Ishikawa (cell line): ENCODE measurements around the gene BPNT1.
A peak's percentile ranks its signal among the peaks of the same experiment; 100 is the strongest.

Experiments
- CEBPB ChIP-seq: IDR thresholded peaks from 2 replicates; pipeline ENCODE4 v1.6.1; 2012
- CREB1 ChIP-seq: IDR thresholded peaks from 2 replicates; pipeline ENCODE4 v1.6.1; 2012; ENCODE audit warnings: low read depth
- EGR1 ChIP-seq: IDR thresholded peaks from 2 replicates; pipeline ENCODE4 v1.6.1; 2012
- EP300 ChIP-seq: IDR thresholded peaks from 2 replicates; pipeline ENCODE4 v1.6.1; 2012; ENCODE audit warnings: borderline replicate concordance
- FOXM1 ChIP-seq: IDR thresholded peaks from 2 replicates; pipeline ENCODE4 v1.6.1; 2012; ENCODE audit warnings: low read depth, borderline replicate concordance
- NFIC ChIP-seq: IDR thresholded peaks from 2 replicates; pipeline ENCODE4 v1.6.1; 2012
- RAD21 ChIP-seq: IDR thresholded peaks from 2 replicates; pipeline ENCODE4 v1.6.1; 2012; ENCODE audit warnings: low read depth
- TAF1 ChIP-seq: IDR thresholded peaks from 2 replicates; pipeline ENCODE4 v1.6.1; 2012; ENCODE audit warnings: low read depth, mild to moderate bottlenecking
- TCF12 ChIP-seq: IDR thresholded peaks from 2 replicates; pipeline ENCODE4 v1.6.1; 2012; ENCODE audit warnings: low read depth
- TEAD4 ChIP-seq: IDR thresholded peaks from 2 replicates; pipeline ENCODE4 v1.6.1; 2012
- YY1 ChIP-seq: IDR thresholded peaks from 2 replicates; pipeline ENCODE4 v1.6.1; 2012; ENCODE audit warnings: low read depth
- ZBTB7A ChIP-seq: IDR thresholded peaks from 2 replicates; pipeline ENCODE4 v1.6.1; 2012; ENCODE audit warnings: low read depth
- TF ChIP-seq, protein P1 (sequence below): IDR thresholded peaks from 2 replicates; pipeline ENCODE4 v1.6.1; 2012; ENCODE audit warnings: low read depth, mild to moderate bottlenecking
- TF ChIP-seq, protein P2 (sequence below): IDR thresholded peaks from 2 replicates; pipeline ENCODE4 v1.6.1; 2012
- TF ChIP-seq, protein P3 (sequence below): IDR thresholded peaks from 2 replicates; pipeline ENCODE4 v1.6.1; 2012

The BPNT1 gene

DNA sequence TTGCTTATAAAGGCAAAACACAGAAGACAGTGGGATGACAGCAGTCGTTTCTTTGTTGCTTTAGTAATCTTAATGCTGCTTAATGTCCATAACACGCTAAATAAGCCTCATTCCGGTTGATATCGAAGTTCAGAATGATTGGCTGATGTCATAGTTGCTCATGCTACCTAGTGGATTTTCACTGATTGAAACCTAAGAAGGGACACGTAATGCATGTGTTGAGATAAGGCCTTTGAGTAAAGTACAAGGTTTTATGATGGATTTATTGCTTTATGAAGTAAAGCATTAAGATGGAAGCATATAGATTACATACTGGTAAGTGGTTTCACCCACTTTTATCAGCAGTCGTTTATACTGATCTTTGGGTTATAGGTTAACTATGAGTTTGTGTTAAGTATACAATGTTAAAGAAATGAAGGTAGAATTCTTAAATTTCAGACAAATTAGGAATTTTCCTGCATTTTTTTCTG lies 29.5 kb upstream of the BPNT1 start:
- TF ChIP-seq CEBPB: no peak
- TF ChIP-seq, protein P1, sequence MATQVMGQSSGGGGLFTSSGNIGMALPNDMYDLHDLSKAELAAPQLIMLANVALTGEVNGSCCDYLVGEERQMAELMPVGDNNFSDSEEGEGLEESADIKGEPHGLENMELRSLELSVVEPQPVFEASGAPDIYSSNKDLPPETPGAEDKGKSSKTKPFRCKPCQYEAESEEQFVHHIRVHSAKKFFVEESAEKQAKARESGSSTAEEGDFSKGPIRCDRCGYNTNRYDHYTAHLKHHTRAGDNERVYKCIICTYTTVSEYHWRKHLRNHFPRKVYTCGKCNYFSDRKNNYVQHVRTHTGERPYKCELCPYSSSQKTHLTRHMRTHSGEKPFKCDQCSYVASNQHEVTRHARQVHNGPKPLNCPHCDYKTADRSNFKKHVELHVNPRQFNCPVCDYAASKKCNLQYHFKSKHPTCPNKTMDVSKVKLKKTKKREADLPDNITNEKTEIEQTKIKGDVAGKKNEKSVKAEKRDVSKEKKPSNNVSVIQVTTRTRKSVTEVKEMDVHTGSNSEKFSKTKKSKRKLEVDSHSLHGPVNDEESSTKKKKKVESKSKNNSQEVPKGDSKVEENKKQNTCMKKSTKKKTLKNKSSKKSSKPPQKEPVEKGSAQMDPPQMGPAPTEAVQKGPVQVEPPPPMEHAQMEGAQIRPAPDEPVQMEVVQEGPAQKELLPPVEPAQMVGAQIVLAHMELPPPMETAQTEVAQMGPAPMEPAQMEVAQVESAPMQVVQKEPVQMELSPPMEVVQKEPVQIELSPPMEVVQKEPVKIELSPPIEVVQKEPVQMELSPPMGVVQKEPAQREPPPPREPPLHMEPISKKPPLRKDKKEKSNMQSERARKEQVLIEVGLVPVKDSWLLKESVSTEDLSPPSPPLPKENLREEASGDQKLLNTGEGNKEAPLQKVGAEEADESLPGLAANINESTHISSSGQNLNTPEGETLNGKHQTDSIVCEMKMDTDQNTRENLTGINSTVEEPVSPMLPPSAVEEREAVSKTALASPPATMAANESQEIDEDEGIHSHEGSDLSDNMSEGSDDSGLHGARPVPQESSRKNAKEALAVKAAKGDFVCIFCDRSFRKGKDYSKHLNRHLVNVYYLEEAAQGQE: no peak
- TF ChIP-seq CREB1: no peak
- TF ChIP-seq EGR1: no peak
- TF ChIP-seq EP300: no peak
- TF ChIP-seq, protein P2, sequence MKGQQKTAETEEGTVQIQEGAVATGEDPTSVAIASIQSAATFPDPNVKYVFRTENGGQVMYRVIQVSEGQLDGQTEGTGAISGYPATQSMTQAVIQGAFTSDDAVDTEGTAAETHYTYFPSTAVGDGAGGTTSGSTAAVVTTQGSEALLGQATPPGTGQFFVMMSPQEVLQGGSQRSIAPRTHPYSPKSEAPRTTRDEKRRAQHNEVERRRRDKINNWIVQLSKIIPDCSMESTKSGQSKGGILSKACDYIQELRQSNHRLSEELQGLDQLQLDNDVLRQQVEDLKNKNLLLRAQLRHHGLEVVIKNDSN: no peak
- TF ChIP-seq NFIC: no peak
- TF ChIP-seq TCF12: no peak
- TF ChIP-seq, protein P3, sequence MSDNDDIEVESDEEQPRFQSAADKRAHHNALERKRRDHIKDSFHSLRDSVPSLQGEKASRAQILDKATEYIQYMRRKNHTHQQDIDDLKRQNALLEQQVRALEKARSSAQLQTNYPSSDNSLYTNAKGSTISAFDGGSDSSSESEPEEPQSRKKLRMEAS: no peak
- TF ChIP-seq RAD21: no peak
- TF ChIP-seq FOXM1: no peak
- TF ChIP-seq TEAD4: no peak

DNA sequence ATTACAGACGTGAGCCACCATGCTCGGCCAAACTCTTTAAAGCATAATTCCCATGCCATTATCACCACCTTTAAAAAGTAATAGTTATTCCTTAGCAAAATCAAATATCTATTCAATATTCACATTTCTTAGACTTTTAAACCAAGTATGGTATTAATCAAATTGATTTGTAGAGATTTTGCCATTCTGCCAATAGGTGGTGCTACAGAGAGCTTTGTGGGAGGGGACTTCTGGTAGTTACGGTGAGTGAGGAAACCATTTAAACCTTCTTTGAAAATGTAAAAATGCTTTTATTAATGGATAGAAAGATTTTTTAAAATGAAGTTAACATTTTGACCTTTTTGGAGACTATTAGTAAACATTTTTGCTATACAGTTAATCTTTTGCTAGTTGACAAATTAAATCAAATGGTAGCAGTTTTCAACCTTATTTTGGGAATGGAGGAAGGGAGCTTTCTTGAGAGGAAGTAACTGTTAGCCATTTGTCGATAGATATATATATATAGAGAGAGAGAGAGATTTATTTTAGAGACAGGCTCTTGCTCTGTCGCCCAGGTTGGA lies 23.6 kb upstream of the BPNT1 start:
- TF ChIP-seq FOXM1: no peak
- TF ChIP-seq RAD21: no peak
- TF ChIP-seq, protein P2: no peak
- TF ChIP-seq, protein P1: no peak
- TF ChIP-seq EGR1: no peak
- TF ChIP-seq TEAD4: no peak
- no peak for TF ChIP-seq CEBPB
- TF ChIP-seq NFIC: no peak
- no peak for TF ChIP-seq YY1

DNA sequence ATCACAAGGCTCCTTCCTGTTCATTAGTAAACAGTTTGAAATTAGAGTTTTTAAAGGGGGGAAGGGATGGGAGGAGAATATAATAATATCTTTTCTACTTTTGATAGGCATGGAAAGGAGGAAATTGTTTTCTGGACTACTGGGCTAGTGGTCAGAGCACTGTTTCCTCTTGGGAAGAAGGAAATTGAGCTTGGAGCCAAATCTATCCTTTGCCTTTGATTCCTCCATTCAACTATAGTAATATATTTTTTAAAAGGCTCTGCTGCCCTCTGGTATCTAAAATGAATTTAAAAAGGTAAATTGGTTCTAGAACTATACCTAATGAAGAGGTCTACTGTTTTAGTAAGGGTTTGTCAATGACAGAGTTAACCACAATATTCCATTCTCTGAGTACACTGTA lies 10.2 kb upstream of the BPNT1 start:
- TF ChIP-seq EP300: no peak
- TF ChIP-seq CEBPB: no peak
- TF ChIP-seq NFIC: no peak
- TF ChIP-seq EGR1: no peak
- TF ChIP-seq TCF12: no peak
- TF ChIP-seq, protein P1: no peak
- TF ChIP-seq TAF1: no peak
- TF ChIP-seq ZBTB7A: no peak
- no peak for TF ChIP-seq YY1
- TF ChIP-seq, protein P3: no peak
- TF ChIP-seq FOXM1: no peak
- TF ChIP-seq CREB1: no peak
- TF ChIP-seq TEAD4: no peak
- TF ChIP-seq, protein P2: no peak
- TF ChIP-seq RAD21: no peak

DNA sequence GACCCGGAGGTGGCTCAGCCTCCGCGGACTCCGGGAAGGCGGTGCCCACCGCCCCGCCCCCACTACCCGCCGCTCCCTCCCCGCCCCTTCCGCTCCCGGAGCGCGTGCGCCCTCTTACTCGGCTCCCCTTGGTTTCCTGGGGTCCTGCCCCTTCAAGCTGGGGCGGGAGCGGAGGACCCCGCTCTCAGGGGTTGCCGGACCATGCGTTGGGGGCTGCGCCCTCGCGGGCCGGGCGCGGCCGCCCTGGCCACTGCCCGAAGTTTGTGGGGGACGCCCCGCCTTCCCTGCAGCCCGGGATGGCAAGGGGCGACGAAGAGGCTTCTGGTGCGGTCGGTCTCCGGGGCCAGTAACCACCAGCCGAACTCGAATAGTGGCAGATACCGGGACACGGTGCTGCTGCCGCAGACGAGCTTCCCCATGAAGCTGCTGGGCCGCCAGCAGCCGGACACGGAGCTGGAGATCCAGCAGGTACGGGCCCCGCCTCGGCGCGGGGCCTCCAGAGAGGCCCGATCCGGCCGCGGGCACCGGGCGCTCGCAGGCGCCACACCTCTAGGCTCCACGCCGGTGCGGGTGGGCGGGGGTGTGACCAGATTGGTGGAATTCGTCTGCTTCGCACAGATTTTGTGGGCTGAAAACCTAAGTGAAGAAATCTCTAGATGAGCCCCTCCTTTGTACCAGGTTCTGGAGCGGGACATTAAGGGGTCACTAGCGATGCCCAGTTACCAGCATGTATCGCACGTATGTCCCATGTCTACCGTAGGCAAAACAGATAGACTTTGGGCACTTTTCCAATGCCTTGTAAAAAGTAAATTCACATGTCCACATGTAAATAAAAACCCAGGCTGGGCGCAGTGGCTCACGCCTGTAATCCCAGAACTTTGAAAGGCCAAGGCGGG lies 4.7 kb upstream of the BPNT1 start, which contains the start of gene IARS2:
TSS of gene IARS2 (plus strand) at position 117 of the 896 bp plus-strand sequence. CDS start at position 202, 85 bp downstream.
- TF ChIP-seq, protein P1: no peak
- TF ChIP-seq TCF12 (no peak; the same call in 1 of the 2 replicates), RAD21 (no peak), YY1 (no peak), FOXM1 (no peak), TEAD4 (no peak), EP300 (no peak), ZBTB7A (peak; percentile 94), TAF1 (peak; percentile 81), CREB1 (no peak), EGR1 (no peak), NFIC (no peak), CEBPB (no peak)
- TF ChIP-seq, protein P2: no peak
- TF ChIP-seq, protein P3: peak; percentile 39
